NAMALWA (cell line): ENCODE data around the gene RASD2.

ENCODE experiments used
- DNase-seq: peaks from one replicate; pipeline ENCODE4 v3.0.0-alpha.2; 2015; ENCODE audit warnings: low spot score

Gene RASD2

GRCh38 chr22:35560824-35561223 is 20.2 kb downstream of the RASD2 start:
- no peak for DNase-seq

DNA sequence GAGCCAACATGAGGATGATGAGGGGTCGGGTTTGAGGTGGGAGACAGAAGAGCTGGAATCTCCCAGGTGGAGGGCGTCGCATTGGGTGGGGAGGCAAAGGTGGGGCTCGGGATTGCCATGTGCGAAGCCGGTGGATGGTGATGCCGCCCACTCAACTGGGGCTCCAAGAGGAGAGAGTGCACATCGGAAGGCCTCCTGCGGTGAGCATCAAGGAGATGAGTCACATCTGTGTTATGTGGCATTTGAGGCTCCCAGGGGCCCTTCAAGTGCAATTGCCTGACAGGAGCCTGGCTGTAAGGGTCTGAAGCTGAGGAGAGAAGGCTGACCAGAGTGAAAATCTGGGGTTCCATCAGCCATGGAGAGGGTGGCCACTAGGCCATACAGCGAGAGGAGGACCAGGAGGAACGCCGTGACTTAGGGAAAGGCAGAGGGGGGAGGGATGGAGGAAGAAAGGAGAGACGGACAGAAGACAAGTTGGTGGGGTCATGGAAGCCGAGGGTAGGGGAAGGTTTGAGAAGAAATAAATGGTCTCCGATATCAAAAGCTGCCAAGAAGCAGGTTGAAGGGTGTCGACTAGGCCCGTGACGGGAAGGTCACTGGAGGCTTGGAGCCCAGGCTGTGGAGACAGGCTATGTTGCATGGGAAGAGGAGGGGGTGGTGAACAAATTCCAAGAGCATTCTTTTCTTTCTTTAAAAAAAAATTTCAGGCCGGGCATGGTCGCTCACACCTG is 21.3 kb downstream of the RASD2 start:
- no peak for DNase-seq

GRCh38 chr22:35563211-35563610 is 22.6 kb downstream of the RASD2 start:
- no peak for DNase-seq

DNA sequence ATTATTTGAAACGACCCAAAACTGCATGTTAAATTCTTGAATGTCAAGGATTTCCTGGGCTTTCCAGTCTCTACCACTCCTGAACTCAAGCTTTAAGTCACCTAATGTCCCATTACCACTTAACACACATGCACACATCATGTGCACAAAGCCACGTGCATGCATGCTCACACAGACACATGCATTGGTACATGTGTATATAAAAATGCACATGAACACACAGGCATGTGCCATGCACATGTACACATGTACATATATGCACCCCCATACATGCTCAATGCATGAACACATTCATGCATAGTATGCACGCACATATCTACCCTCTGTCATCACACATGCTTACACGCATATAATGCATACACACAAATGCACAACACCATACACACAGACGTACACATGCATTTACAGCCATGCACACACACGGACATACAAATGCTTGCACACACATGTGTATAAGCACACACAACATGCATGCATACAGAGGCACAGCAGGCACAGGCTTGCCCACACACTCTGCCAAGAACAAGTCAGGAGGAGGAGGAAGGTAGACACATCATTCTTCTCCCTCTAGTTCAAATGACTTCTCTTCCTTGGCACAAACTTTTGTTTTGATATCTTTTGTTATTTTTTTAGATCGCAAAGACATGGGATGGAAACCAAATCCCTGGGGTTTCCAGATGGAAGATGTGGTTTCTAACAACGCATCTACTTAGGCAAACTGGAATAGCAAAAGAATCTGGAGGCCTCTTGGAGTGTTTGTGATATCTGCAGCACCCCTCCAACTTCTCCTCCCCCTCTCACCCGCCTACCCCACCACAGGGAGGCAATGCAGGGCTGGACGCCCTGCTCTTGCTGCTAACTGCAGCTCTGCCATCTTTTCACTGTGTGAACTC is 24.6 kb downstream of the RASD2 start:
- DNase-seq: no peak

- DNase-seq: no peak
Measured at GRCh38 chr22:35567351-35568141, 26.9 kb downstream of the RASD2 start.

GRCh38 chr22:35568751-35569739 is 28.4 kb downstream of the RASD2 start:
- DNase-seq: no peak

DNA sequence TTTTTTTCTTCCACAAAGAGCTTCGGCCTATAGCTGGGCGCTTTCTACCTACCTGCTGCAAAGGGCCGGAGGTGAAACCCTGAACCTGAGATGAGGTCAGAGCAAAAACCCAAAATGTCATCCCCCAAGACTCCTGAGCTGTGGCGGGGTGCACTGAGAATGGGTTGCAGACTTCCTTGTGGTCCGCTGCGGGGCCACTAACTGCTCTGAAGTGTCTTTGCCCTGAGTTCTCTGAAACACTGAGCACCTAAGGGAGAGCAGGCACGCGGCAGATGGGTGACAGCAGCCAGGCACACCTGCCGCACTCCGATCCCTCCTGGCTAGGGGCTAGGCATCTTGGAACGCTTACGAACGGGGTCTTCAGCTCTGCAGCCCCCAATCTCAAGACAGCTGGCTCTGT is 29.3 kb downstream of the RASD2 start:
- no peak for DNase-seq

DNA sequence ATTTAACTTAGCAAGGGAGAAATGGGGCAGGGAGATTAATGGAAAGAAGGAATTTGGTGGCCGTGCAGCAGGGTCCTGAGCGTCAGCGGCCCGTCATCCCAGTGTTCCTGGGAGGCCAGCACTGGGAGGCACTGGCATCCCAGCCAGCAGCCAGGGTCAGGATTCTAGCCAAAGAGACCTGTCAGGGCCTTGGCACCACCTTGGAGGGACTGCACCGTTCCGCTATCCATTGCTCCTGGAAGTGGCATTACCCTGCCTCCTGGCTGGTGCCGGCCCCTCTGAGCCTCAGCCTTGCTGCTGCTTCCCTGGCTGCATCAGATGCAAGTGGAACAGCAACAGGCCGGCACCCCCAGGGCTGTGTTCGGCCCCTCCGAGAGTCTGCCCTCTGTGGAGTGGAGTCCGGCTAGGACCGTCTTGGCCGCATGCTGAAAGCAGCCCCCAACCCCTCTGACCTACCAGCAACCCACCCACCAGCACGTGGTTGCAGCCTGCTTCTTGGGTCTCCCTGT is 30.1 kb downstream of the RASD2 start:
- DNase-seq: no peak

DNA sequence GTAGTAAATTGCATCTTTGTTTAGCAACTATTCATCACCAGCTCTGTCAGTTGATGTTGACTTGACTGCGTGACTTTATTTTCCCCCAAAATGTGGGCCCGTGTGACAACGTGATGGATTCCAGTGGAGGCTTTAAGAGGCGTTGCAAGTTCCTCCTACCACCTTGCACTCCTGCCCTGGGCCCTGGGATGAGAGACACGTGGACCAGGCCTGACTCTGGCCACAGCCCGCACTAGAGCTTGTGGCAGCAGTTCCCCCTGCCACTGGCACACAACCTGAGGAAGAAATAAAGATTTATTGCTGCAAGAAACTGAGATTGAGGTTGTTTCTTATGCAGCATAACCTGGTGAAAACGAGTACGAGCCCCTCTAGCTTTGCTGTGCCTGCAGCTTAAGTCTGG is 31.9 kb downstream of the RASD2 start:
- no peak for DNase-seq

DNA sequence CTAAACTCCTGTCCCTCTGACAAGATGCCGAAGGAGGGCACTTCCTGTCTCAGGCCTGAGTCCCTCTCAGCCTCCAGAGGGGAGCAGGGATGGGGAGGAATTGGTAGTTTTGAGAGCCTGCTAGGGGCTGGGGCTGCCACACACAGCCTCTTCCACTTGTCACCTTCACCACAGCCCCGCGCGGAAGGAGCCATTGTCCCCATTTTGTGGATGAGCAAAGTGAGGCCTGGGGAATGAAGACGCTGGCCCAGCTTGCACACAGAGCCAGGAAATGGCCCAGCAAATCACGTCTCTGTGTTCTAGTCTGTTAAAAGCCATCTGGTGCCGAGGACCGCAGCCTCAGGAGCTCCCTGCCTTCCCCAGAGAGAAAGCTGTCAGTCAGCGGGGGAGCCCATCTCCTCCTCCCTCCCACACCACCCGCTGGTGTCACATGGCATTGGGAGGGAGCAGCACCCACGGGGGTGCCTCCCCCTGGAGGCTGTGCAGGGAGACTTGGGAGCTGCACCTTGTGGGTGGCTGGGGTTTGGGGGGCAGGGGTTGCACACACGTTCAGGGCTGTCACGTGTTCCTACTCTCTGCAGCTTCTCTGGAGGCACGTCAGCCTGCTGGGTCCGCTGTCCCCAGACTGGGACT is 34.6 kb downstream of the RASD2 start:
- peak; percentile 49 for DNase-seq

- no peak for DNase-seq
Measured at GRCh38 chr22:35576671-35577070, 36.0 kb downstream of the RASD2 start.

DNA sequence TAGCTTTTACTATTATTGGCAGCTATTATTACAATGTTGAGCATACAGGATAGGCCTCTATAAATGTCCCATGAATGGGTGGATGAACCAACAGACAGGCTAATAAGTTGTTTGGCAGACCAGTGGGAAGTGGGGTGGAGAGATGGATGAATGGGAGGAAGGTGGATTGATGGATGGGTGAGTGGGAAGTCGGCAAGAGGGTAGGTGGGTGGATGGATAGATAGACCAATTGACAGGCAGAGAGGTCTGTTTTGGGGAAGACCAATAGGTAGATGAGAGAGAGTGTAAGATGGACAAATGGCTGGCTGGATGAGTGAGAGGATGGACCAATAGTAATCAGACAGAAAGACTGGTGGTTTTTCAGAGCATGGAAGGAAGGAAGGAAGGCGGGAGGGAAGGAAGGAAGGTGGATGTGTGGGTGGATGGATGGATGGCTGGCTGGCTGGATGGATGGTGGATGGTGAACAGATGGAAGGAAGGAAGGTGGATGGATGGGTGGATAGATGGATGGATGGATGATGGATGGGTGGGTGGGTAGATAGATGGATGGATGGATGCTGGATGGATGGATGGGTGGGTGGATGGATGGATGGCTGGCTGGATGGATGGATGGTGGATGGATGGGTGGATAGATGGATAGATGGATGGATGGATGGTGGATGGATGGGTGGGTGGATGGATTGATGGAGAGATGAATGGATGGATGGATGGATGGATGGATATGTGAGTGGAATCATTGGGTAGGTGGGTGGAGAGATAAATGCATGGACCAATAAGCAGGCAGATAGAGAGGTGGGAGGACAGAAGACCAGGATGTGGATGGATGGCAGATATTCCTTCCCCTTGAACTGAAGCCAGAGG is 37.4 kb downstream of the RASD2 start:
- no peak for DNase-seq

GRCh38 chr22:35578836-35579575 is 38.4 kb downstream of the RASD2 start:
- no peak for DNase-seq

DNA sequence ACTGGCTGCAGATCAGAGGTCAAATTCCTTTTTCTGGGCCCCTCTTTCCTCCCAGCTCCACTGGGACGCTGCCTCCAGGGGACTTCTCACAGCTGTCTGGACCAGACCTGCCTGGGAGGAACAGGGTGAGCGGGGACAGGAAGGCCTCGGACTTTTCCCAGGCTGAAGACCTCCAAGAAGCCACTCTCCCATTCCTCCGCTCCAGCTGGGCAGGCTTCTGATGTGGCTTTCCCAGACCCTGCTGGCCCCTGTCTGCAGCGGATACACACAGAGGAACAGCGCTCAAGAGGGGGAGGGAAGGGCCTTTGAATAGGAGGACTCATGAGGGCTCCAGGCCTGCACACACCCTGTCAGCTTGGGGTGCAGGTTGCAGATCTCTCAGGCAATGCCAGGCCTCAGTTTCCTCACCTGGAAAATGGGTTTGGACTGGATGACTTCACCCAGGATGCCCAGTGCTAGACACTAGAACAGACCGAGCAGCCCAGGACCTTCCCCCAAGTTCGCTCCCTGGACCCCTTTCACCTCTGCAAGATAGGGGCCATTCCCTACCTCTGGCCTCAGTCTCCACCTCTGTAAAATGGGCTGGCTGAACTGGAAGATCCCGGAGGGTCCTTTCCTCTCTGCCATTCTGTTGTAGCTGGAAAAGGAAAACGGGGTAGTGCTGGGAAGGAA is 39.9 kb downstream of the RASD2 start:
- no peak for DNase-seq

DNA sequence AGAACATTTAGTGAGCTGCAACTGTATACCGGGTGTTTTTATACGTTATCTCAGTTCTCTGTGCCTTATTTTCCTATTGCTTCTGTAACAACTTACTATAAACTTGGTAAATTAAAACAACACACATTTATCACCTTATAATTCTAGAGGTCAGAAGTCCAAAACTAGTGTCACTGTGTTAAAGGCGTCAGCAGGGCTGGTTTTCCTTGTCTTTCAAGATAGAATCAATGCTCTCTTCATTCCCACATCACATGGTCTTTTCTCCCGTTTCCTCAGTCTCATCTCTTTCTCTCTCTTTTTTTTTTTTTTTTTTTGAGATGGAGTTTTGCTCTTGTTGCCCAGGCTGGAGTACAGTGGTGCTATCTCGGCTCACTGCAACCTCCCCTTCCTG is 40.4 kb downstream of the RASD2 start:
- DNase-seq: no peak

- no peak for DNase-seq
Measured at GRCh38 chr22:35582218-35582860, 41.7 kb downstream of the RASD2 start.

GRCh38 chr22:35582861-35583670 is 42.4 kb downstream of the RASD2 start:
- DNase-seq: peak; percentile 74
